Bronchial epithelial cell (primary cell): ENCODE data around the gene ARHGAP8. TPM values are rescaled to one million over a fixed set of nuclear protein-coding genes. Genes with fewer than 3 reads are reported as not detected.

Experiments
- DNase-seq: peaks from one replicate; pipeline ENCODE4 v3.0.0-alpha.2; 2010; ENCODE audit warnings: low read depth
- FAIRE-seq: peaks from 2 replicates; lab custom pipeline; 2011; peaks lifted over from hg19 to GRCh38; lab: Jason Lieb, UNC
- H3K27me3 ChIP-seq: 2 replicates; pipeline ENCODE4 v1.5.1; 2011; ENCODE audit warnings: low read length; ENCODE audit not compliant: control insufficient read depth, insufficient read depth
- H3K36me3 ChIP-seq: 2 replicates; pipeline ENCODE4 v1.5.1; 2011; ENCODE audit warnings: low read length; ENCODE audit not compliant: control insufficient read depth, insufficient read depth
- H3K4me3 ChIP-seq: 2 replicates; pipeline ENCODE4 v1.5.1; 2011; ENCODE audit warnings: mild to moderate bottlenecking, low read depth, low read length, control low read depth
- CTCF ChIP-seq: IDR thresholded peaks from 2 replicates; pipeline ENCODE4 v1.5.1; 2011; ENCODE audit warnings: mild to moderate bottlenecking, moderate library complexity, low read length, control low read depth, inconsistent platforms; ENCODE audit not compliant: insufficient read depth, severe bottlenecking
- total RNA-seq: library from RNA; depleted of rRNA; stranded (reverse); fragments of >200 nt; gene quantifications from 2 replicates; pipeline ENCODE4 v1.2.1, GENCODE V29; 2014

Gene ARHGAP8
- total RNA-seq, 1 donor from 2014 or later: 15.0 TPM

- H3K27me3 ChIP-seq: no peaks in the 10 kb centered on the region
- peak; percentile 75 for FAIRE-seq
- no peak for DNase-seq
- no peak overlapping the region for H3K4me3 ChIP-seq
- no peak for TF ChIP-seq CTCF
- peaks cover 8% of the 10 kb centered on the region for H3K36me3 ChIP-seq
Observed at GRCh38 chr22:44813416-44813815, 61.0 kb downstream of the ARHGAP8 start.

- FAIRE-seq: no peak
- TF ChIP-seq CTCF: no peak
- no peak overlapping the region for H3K4me3 ChIP-seq
- H3K27me3 ChIP-seq: no peaks in the 10 kb centered on the region
- no peak for DNase-seq
- peaks cover 8% of the 10 kb centered on the region for H3K36me3 ChIP-seq
Observed at GRCh38 chr22:44814266-44815098, 62.1 kb downstream of the ARHGAP8 start.

GRCh38 chr22:44815099-44816070 is 63.0 kb downstream of the ARHGAP8 start:
- H3K36me3 ChIP-seq: peaks cover 8% of the 10 kb centered on the region
- FAIRE-seq (no peak), DNase-seq (no peak)
- H3K27me3 ChIP-seq: no peaks in the 10 kb centered on the region
- H3K4me3 ChIP-seq: no peak overlapping the region
- no peak for TF ChIP-seq CTCF

- DNase-seq: no peak
- peak; percentile 32 for FAIRE-seq
- H3K4me3 ChIP-seq: no peak overlapping the region
- H3K36me3 ChIP-seq: peaks cover 6% of the 10 kb centered on the region
- no peak for TF ChIP-seq CTCF
- H3K27me3 ChIP-seq: no peaks in the 10 kb centered on the region
Observed at GRCh38 chr22:44816141-44816540, 63.8 kb downstream of the ARHGAP8 start.

- no peak for TF ChIP-seq CTCF
- DNase-seq: no peak
- FAIRE-seq: no peak
- peaks cover 14% of the 10 kb centered on the region for H3K36me3 ChIP-seq
- no peaks in the 10 kb centered on the region for H3K27me3 ChIP-seq
- no peak overlapping the region for H3K4me3 ChIP-seq
Observed at GRCh38 chr22:44818727-44819126, 66.4 kb downstream of the ARHGAP8 start.
